HL-60 (cell line): ENCODE results near the gene KRTAP4-16.

Experiments
- CTCF ChIP-seq: IDR thresholded peaks from one replicate; pipeline ENCODE4 v1.5.1; 2011; ENCODE audit warnings: low read length, control low read depth, inconsistent platforms; ENCODE audit not compliant: insufficient read depth
- GABPA ChIP-seq: IDR thresholded peaks from 2 replicates; pipeline ENCODE4 v1.6.1; 2012; ENCODE audit warnings: low read depth

DNA sequence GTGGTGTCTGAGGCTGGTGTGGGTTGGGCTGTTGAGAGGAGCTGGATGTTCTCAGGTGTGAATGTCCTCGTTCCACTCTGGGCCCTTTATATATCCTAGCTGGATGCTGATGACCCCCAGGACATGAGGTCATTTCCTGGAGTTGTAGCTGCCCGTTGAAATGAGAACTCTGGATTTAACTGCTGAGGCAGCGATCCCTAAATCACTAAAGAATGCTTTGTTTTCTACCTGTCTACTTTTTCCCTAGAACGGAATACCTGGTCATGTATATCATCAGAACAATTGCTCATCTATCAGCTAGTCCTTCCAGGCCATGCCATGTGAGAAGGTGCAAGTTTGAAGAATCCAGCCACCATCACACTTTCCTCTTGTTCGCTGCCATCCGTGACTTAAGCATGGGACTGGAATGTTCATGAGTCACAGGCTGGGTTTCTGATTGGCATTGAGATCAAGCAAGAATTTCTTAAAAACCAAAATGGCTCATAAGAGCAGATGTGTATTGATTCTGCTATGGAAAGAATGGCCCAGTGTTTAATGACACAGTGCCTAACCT, 41.9 kb downstream of the KRTAP4-16 start, which contains the start of gene KRTAP2-3:
- TF ChIP-seq CTCF (no peak), GABPA (no peak)
